Trophoblast cell (in vitro differentiated cells and primary cell): Measurements from ENCODE around the gene ATP12A.

Experiments used
- DNase-seq, 2 donors: peaks; one replicate each; pipeline ENCODE4 v3.0.0-alpha.2; 2016
- H2AFZ ChIP-seq: 2 replicates; pipeline ENCODE4 v1.6.1; 2013; ENCODE audit warnings: low read length, moderate library complexity, mild to moderate bottlenecking; ENCODE audit not compliant: insufficient read depth, poor library complexity
- H2AK5ac ChIP-seq: 2 replicates; pipeline ENCODE4 v1.6.1; 2013; ENCODE audit warnings: mild to moderate bottlenecking, low read length
- H2BK120ac ChIP-seq: 2 replicates; pipeline ENCODE4 v1.6.1; 2013; ENCODE audit warnings: low read length, mild to moderate bottlenecking, moderate library complexity; ENCODE audit not compliant: insufficient read depth, poor library complexity
- H2BK12ac ChIP-seq: 2 replicates; pipeline ENCODE4 v1.6.1; 2013; ENCODE audit warnings: mild to moderate bottlenecking, low read length, moderate library complexity
- H2BK5ac ChIP-seq: 2 replicates; pipeline ENCODE4 v1.6.1; 2013; ENCODE audit warnings: low read length, low read depth, moderate library complexity, mild to moderate bottlenecking; ENCODE audit not compliant: poor library complexity
- H3K14ac ChIP-seq: 2 replicates; pipeline ENCODE4 v1.6.1; 2013; ENCODE audit warnings: mild to moderate bottlenecking, low read length
- H3K18ac ChIP-seq: 2 replicates; pipeline ENCODE4 v1.6.1; 2013; ENCODE audit warnings: mild to moderate bottlenecking, low read length
- H3K23ac ChIP-seq: 2 replicates; pipeline ENCODE4 v1.6.1; 2013; ENCODE audit warnings: low read length
- H3K27ac ChIP-seq: 2 replicates; pipeline ENCODE4 v1.5.1; 2013; ENCODE audit warnings: low read depth, mild to moderate bottlenecking, inconsistent platforms, low read length, moderate library complexity
- H3K27me3 ChIP-seq: 2 replicates; pipeline ENCODE4 v1.6.1; 2013; ENCODE audit warnings: inconsistent platforms, mild to moderate bottlenecking, low read length, moderate library complexity; ENCODE audit not compliant: insufficient read depth
- H3K36me3 ChIP-seq, 2 experiments: 1 replicate in 1 of 2; 2 replicates in 1 of 2; pipeline ENCODE4 v1.6.1; 2013; ENCODE audit warnings: low read length in 2 of 2, mild to moderate bottlenecking in 2 of 2, moderate library complexity in 1 of 2; ENCODE audit not compliant: insufficient read depth in 2 of 2, control insufficient read depth in 1 of 2
- H3K4ac ChIP-seq: 2 replicates; pipeline ENCODE4 v1.6.1; 2013; ENCODE audit warnings: low read depth, mild to moderate bottlenecking, low read length, moderate library complexity
- H3K4me1 ChIP-seq, 2 experiments: 1 replicate in 1 of 2; 2 replicates in 1 of 2; pipeline ENCODE4 v1.6.1; 2013; ENCODE audit warnings: low read length in 2 of 2, mild to moderate bottlenecking in 2 of 2, moderate library complexity in 1 of 2; ENCODE audit not compliant: insufficient read depth in 2 of 2, control insufficient read depth in 1 of 2
- H3K4me2 ChIP-seq: 2 replicates; pipeline ENCODE4 v1.6.1; 2013; ENCODE audit warnings: inconsistent platforms, mild to moderate bottlenecking, low read length, moderate library complexity
- H3K4me3 ChIP-seq: 2 replicates; pipeline ENCODE4 v1.5.1; 2013; ENCODE audit warnings: mild to moderate bottlenecking, low read depth, low read length, inconsistent platforms
- H3K79me1 ChIP-seq: one replicate; pipeline ENCODE4 v1.6.1; 2013; ENCODE audit warnings: low read length
- H3K79me2 ChIP-seq: 2 replicates; pipeline ENCODE4 v1.6.1; 2013; ENCODE audit warnings: low read length, mild to moderate bottlenecking; ENCODE audit not compliant: control insufficient read depth, insufficient read depth, poor library complexity
- H3K9ac ChIP-seq: 2 replicates; pipeline ENCODE4 v1.6.1; 2013; ENCODE audit warnings: mild to moderate bottlenecking, low read length
- H3K9me3 ChIP-seq: 2 replicates; pipeline ENCODE4 v1.6.1; 2013; ENCODE audit warnings: low read depth, mild to moderate bottlenecking, control low read depth, inconsistent platforms, low read length; ENCODE audit not compliant: insufficient read depth
- H4K12ac ChIP-seq: 2 replicates; pipeline ENCODE4 v1.6.1; 2013; ENCODE audit warnings: low read depth, mild to moderate bottlenecking, low read length, moderate library complexity
- H4K8ac ChIP-seq: 2 replicates; pipeline ENCODE4 v1.6.1; 2013; ENCODE audit warnings: low read depth, mild to moderate bottlenecking, low read length, moderate library complexity
- H4K91ac ChIP-seq: one replicate; pipeline ENCODE4 v1.6.1; 2013; ENCODE audit warnings: low read depth, mild to moderate bottlenecking, low read length, moderate library complexity
- WGBS: extraction: QIAGEN DNeasy Blood & Tissue Kit; methylation state at CpG from one replicate; pipeline ENCODE4 v1.1.7; 2013; ENCODE audit warnings: missing lambda C conversion rate; ENCODE audit not compliant: insufficient read length, insufficient coverage; ENCODE audit errors: extremely low coverage; 5-methylcytosine and 5-hydroxymethylcytosine counted together

The ATP12A gene

GRCh38 chr13:24683838-24684599 is 3.8 kb downstream of the ATP12A start:
- peak in 1 of 2 donors; percentile 40 for DNase-seq
- Histone ChIP-seq H2AK5ac (no peak overlapping the region), H3K4ac (no peak overlapping the region), H3K27ac (no peak overlapping the region), H3K14ac (no peak overlapping the region), H2BK12ac (no peak overlapping the region), H3K27me3 (peaks cover 7% of the 10 kb centered on the region), H3K23ac (no peak overlapping the region), H3K18ac (no peak overlapping the region), H3K4me3 (no peak overlapping the region), H3K79me2 (no peaks in the 10 kb centered on the region), H4K91ac (no peak overlapping the region), H4K12ac (no peak overlapping the region), H3K9ac (no peak overlapping the region), H3K4me1 (peaks cover 0 to 6% of the 10 kb centered on the region in 2 experiments), H2BK120ac (no peak overlapping the region), H2BK5ac (no peak overlapping the region), H3K36me3 (no peaks in the 10 kb centered on the region), H3K79me1 (peaks cover 3% of the 10 kb centered on the region), H3K9me3 (peaks cover 8% of the 10 kb centered on the region), H2AFZ (no peak overlapping the region), H3K4me2 (no peak overlapping the region), H4K8ac (no peak overlapping the region)
- WGBS = no CpG with 5 or more reads among the region's 4 CpGs

DNA sequence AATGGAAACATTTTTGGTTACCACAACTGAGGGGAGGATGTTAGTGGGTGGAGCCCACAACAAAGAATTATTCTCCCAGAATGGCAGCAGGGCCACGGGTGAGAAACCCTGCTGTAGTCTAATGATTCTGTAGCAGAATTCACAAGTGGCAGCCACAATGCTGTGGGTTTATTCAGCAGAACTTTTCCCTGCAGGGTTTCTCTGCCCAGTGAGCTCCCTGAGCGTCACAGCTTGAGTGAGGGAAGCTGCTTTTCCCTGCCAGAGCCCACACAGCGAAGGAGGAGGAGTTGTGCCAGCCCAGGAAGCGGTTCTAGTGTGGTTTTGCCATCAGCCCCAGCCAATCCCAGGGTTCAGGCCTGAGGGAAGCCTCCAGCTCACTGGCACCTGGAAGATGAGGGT is 4.4 kb downstream of the ATP12A start:
- peaks cover 0 to 6% of the 10 kb centered on the region in 2 experiments for H3K4me1 ChIP-seq
- no peak overlapping the region for H2BK5ac ChIP-seq
- H3K23ac ChIP-seq = no peak overlapping the region
- H4K8ac ChIP-seq = no peak overlapping the region
- no peak overlapping the region for H2BK120ac ChIP-seq
- no peak overlapping the region for H3K4me3 ChIP-seq
- peaks cover 8% of the 10 kb centered on the region for H3K9me3 ChIP-seq
- no peak overlapping the region for H2AFZ ChIP-seq
- no peak overlapping the region for H2BK12ac ChIP-seq
- H3K4me2 ChIP-seq = no peak overlapping the region
- no peak overlapping the region for H3K27ac ChIP-seq
- no peaks in the 10 kb centered on the region for H3K36me3 ChIP-seq
- H3K14ac ChIP-seq = no peak overlapping the region
- no CpG with 5 or more reads among the region's 4 CpGs for WGBS
- peaks cover 7% of the 10 kb centered on the region for H3K27me3 ChIP-seq
- no peak overlapping the region for H3K4ac ChIP-seq
- DNase-seq = no peak
- no peak overlapping the region for H3K9ac ChIP-seq
- H3K79me1 ChIP-seq = peaks cover 3% of the 10 kb centered on the region
- no peak overlapping the region for H3K18ac ChIP-seq
- H2AK5ac ChIP-seq = no peak overlapping the region
- no peak overlapping the region for H4K91ac ChIP-seq
- no peaks in the 10 kb centered on the region for H3K79me2 ChIP-seq
- H4K12ac ChIP-seq = no peak overlapping the region

DNA sequence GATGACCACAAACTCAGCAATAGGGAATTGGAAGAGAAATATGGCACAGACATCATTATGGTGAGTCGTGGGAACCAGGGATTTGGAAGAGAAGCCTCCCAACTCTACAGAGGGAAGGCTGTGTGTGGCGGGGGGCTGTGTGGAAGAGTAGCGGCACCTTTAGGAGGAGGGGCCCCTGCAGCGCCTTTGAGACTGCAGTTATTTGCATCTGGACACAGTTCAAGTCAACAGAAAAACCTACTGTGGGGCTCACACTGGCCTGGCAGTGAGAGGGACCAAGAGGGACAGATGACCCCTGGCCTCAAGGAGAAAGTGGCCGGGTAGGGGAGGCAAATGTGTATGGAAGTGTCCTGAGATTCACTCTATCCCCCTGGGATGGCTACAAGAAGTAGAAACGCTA is 5.1 kb downstream of the ATP12A start:
- Histone ChIP-seq H3K4me3 (no peak overlapping the region), H3K79me1 (peaks cover 2% of the 10 kb centered on the region), H3K36me3 (no peaks in the 10 kb centered on the region), H2AFZ (no peak overlapping the region), H3K14ac (no peak overlapping the region), H3K18ac (no peak overlapping the region), H3K23ac (no peak overlapping the region), H4K8ac (no peak overlapping the region), H3K79me2 (no peaks in the 10 kb centered on the region), H2BK5ac (no peak overlapping the region), H2AK5ac (no peak overlapping the region), H3K4ac (no peak overlapping the region), H3K9ac (no peak overlapping the region), H3K9me3 (peaks cover 8% of the 10 kb centered on the region), H3K27me3 (peaks cover 7% of the 10 kb centered on the region), H4K12ac (no peak overlapping the region), H4K91ac (no peak overlapping the region), H2BK12ac (no peak overlapping the region), H2BK120ac (no peak overlapping the region), H3K4me2 (no peak overlapping the region), H3K27ac (no peak overlapping the region), H3K4me1 (peaks cover 0 to 6% of the 10 kb centered on the region in 2 experiments)
- no peak for DNase-seq
- WGBS = no CpG with 5 or more reads among the region's 6 CpGs

DNA sequence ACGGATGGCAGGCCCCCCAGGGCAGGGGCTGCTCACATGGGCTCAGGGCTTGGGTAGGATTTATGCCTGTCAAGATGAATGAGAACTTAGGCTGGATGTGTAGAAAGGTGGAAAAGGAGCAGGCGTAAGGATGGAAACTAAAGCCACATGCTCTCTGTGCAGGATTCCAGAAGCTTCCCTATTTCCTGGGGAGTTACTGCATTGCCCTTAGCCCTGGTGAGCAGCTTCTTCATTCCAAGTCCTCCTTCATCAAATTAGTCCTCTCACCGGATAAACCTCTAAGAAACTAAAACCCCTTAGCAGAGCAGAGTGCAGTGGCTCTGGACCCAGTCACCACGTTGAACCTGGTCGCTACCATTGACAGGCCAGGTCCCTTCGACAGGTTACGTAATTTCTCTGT is 7.4 kb downstream of the ATP12A start:
- no peaks in the 10 kb centered on the region for H3K36me3 ChIP-seq
- DNase-seq = no peak
- no peak overlapping the region for H3K23ac ChIP-seq
- H3K9me3 ChIP-seq = no peaks in the 10 kb centered on the region
- no CpG with 5 or more reads among the region's 7 CpGs for WGBS
- no peak overlapping the region for H3K27ac ChIP-seq
- no peak overlapping the region for H3K4me3 ChIP-seq
- H2AK5ac ChIP-seq = no peak overlapping the region
- no peaks in the 10 kb centered on the region for H3K27me3 ChIP-seq
- no peak overlapping the region for H3K18ac ChIP-seq
- no peak overlapping the region for H2BK12ac ChIP-seq
- no peak overlapping the region for H4K91ac ChIP-seq
- H2BK5ac ChIP-seq = no peak overlapping the region
- H3K9ac ChIP-seq = no peak overlapping the region
- H3K79me1 ChIP-seq = no peaks in the 10 kb centered on the region
- no peak overlapping the region for H3K4ac ChIP-seq
- H2BK120ac ChIP-seq = no peak overlapping the region
- no peak overlapping the region for H4K12ac ChIP-seq
- H3K79me2 ChIP-seq = no peaks in the 10 kb centered on the region
- H3K14ac ChIP-seq = no peak overlapping the region
- H3K4me1 ChIP-seq = peaks cover 5 to 8% of the 10 kb centered on the region in 2 experiments
- no peak overlapping the region for H2AFZ ChIP-seq
- H4K8ac ChIP-seq = no peak overlapping the region
- no peak overlapping the region for H3K4me2 ChIP-seq
